Measurements from ENCODE around the gene TAP1.
"Not testable (repeated sequence)": the region's sequence is repeated elsewhere in the genome, so short reads cannot be mapped to it uniquely, and the experiment has no call there.

TAP1 gene

GRCh38 chr6:32807020-32807580 lies 46.4 kb downstream of the TAP1 start:
- no peak for TF ChIP-seq CTCF (IDR thresholded peaks at IDR 0.05; ENCODE audit: low read depth, low read length)
- no peak overlapping the region for H3K4me3 ChIP-seq (replicated peaks in 1 of 2; ENCODE audit: low read depth in 2 of 2, low read length in 2 of 2)
- no peak for DNase-seq (ENCODE audit: low read depth in 2 of 2)

GRCh38 chr6:32805404-32805803 lies 48.1 kb downstream of the TAP1 start:
- not testable (repeated sequence) for DNase-seq (ENCODE audit: low read depth in 2 of 2); H3K4me3 ChIP-seq (replicated peaks in 1 of 2; ENCODE audit: low read depth in 2 of 2, low read length in 2 of 2)

- H3K4me3 ChIP-seq (replicated peaks in 1 of 2; ENCODE audit: low read depth in 2 of 2, low read length in 2 of 2): no peak overlapping the region
- no peak for TF ChIP-seq CTCF (IDR thresholded peaks at IDR 0.05; ENCODE audit: low read depth, low read length)
- no peak for DNase-seq (ENCODE audit: low read depth in 2 of 2)
Observed at GRCh38 chr6:32803416-32803815, 50.1 kb downstream of the TAP1 start.

GRCh38 chr6:32799740-32800139 lies 53.8 kb downstream of the TAP1 start:
- DNase-seq (ENCODE audit: low read depth in 2 of 2): no peak
- no peak for TF ChIP-seq CTCF (IDR thresholded peaks at IDR 0.05; ENCODE audit: low read depth, low read length)
- H3K4me3 ChIP-seq (replicated peaks in 1 of 2; ENCODE audit: low read depth in 2 of 2, low read length in 2 of 2): no peak overlapping the region

- DNase-seq (ENCODE audit: low read depth in 2 of 2): no peak
- H3K4me3 ChIP-seq (replicated peaks in 1 of 2; ENCODE audit: low read depth in 2 of 2, low read length in 2 of 2): no peak overlapping the region
- no peak for TF ChIP-seq CTCF (IDR thresholded peaks at IDR 0.05; ENCODE audit: low read depth, low read length)
Observed at GRCh38 chr6:32799168-32799567, 54.3 kb downstream of the TAP1 start.

GRCh38 chr6:32796848-32797776 lies 56.4 kb downstream of the TAP1 start:
- H3K4me3 ChIP-seq (replicated peaks in 1 of 2; ENCODE audit: low read depth in 2 of 2, low read length in 2 of 2): peak overlapping the region in 1 of 2 donors; percentile 27
- peak; percentile 74 for TF ChIP-seq CTCF (IDR thresholded peaks at IDR 0.05; ENCODE audit: low read depth, low read length)
- DNase-seq (ENCODE audit: low read depth in 2 of 2): peak; percentile 70 to 71
